MM.1S (cell line): Measurements from ENCODE around the gene STRADB.

ENCODE experiments used
- EZH2 ChIP-seq: fragments of 300-600 bp; sonication (generic); optimal IDR thresholded peaks from 2 replicates; pipeline ENCODE3; 2017; ENCODE audit warnings: low read depth, mild to moderate bottlenecking, antibody characterized with exemption, low read length, mixed read lengths
- EZH2phosphoT487 ChIP-seq: fragments of 300-600 bp; sonication (generic); IDR thresholded peaks from 2 replicates; pipeline ENCODE4 v1.6.1; 2018; ENCODE audit warnings: antibody characterized with exemption, low read length
- TF ChIP-seq, protein P1 (sequence below): fragments of 300-600 bp; sonication (generic); IDR thresholded peaks from 2 replicates; pipeline ENCODE4 v1.5.1; 2016; ENCODE audit warnings: antibody characterized with exemption, low read length, mixed read lengths

DNA sequence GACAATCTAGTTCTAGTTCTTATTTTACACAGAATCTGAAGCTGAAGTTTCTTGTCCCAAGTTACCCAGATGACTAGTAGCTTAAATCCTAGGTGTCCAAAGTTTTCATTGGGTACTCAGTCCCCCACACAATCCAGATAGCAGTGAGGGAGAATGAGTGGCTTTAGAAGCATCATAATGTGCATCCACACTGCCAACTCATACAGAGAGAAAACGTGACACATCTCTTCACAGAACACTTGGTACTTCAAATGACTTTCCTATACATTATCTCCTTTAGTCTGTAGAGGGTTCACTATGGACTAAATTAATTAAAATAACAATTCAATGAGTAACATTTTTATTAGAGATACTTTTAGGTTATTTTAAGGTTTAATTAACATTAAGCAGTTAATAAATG lies 45.2 kb downstream of the STRADB start:
- TF ChIP-seq, protein P1, sequence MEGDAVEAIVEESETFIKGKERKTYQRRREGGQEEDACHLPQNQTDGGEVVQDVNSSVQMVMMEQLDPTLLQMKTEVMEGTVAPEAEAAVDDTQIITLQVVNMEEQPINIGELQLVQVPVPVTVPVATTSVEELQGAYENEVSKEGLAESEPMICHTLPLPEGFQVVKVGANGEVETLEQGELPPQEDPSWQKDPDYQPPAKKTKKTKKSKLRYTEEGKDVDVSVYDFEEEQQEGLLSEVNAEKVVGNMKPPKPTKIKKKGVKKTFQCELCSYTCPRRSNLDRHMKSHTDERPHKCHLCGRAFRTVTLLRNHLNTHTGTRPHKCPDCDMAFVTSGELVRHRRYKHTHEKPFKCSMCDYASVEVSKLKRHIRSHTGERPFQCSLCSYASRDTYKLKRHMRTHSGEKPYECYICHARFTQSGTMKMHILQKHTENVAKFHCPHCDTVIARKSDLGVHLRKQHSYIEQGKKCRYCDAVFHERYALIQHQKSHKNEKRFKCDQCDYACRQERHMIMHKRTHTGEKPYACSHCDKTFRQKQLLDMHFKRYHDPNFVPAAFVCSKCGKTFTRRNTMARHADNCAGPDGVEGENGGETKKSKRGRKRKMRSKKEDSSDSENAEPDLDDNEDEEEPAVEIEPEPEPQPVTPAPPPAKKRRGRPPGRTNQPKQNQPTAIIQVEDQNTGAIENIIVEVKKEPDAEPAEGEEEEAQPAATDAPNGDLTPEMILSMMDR, result no peak
- TF ChIP-seq EZH2phosphoT487, result no peak
- TF ChIP-seq EZH2, result no peak
